ENCODE measurements around the gene TMEM163.

DNA sequence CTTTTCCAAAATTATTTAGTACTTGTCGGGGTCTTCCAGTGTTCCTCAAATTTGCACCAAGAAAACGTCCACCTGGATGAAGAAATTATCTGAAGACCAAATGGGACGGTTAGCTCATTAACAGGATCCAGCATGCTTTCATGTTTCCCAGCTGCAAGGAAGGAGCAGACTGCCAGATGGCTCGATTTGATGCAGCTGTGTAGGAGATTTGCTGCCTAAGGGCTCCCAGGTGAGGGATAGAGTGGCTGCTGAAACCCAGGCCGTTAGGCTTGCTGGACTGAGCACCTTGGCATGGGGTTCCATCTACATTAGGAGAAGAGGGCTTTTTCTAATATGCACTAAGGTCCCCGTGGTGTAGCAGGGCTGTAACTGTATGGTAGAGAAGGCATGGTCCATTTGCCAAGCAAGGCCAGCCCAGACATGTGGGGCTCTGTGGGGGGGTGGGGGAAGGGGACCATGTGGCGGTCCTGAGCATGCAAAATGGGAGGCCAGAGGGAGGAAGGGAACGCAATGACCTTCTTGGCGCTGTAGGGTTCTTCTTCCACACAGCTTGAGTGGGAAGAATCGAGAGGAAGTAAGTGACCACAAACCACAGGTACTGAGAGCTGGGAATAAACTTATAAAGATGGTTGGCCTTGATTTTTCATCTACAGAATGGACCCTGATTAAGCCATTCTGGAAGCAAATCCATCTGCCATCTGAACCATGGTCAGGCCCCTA is 144.0 kb downstream of the TMEM163 start:
- TF ChIP-seq EP300 (conservative IDR thresholded peaks at IDR 0.05; ENCODE audit: poor library complexity, severe bottlenecking) = no peak
- no peak for TF ChIP-seq CTCF (IDR thresholded peaks at IDR 0.05; ENCODE audit: poor library complexity, severe bottlenecking)
- no peak for TF ChIP-seq POLR2AphosphoS5 (IDR thresholded peaks at IDR 0.05)
- TF ChIP-seq RAD21 (conservative IDR thresholded peaks at IDR 0.05) = no peak
- no peak for TF ChIP-seq EZH2 (IDR thresholded peaks at IDR 0.05; ENCODE audit: borderline replicate concordance, insufficient read depth, low read length, poor library complexity, severe bottlenecking)
- TF ChIP-seq REST (IDR thresholded peaks at IDR 0.05; ENCODE audit: borderline replicate concordance) = no peak
- TF ChIP-seq MXI1 (conservative IDR thresholded peaks at IDR 0.05; ENCODE audit: poor library complexity, severe bottlenecking) = no peak
- TF ChIP-seq SMC3 (conservative IDR thresholded peaks at IDR 0.05; ENCODE audit: poor library complexity) = no peak
